ENCODE measurements around the gene KLHDC10.
"Not testable (repeated sequence)": the region's sequence is repeated elsewhere in the genome, so short reads cannot be mapped to it uniquely, and the experiment has no call there.

The KLHDC10 gene

GRCh38 chr7:130180571-130181262 is 110.4 kb downstream of the KLHDC10 start:
- Histone ChIP-seq H3K27me3 (ENCODE audit: low read length) (no peaks in the 10 kb centered on the region), H3K4me3 (ENCODE audit: insufficient read depth, low read length, poor library complexity, severe bottlenecking) (no peak overlapping the region), H3K9me3 (ENCODE audit: insufficient read depth, low read length) (no peaks in the 10 kb centered on the region), H3K79me2 (ENCODE audit: insufficient read depth, low read length) (peaks cover 9% of the 10 kb centered on the region; the same call in 1 of the 2 replicates), H3K36me3 (ENCODE audit: low read length) (peaks cover 59% of the 10 kb centered on the region), H3K9me2 (replicated peaks; ENCODE audit: insufficient read depth, low read length) (no peaks in the 10 kb centered on the region), H3K27ac (ENCODE audit: low read depth, low read length) (no peak overlapping the region), H3F3A (ENCODE audit: insufficient read depth) (0 out of 2 replicates have a peak, but pooled peaks cover 5% of the 10 kb centered on the region), H2AFZ (ENCODE audit: low read depth, low read length, severe bottlenecking) (no peak overlapping the region), H3K9ac (ENCODE audit: low read length) (no peak overlapping the region), H3K4me2 (ENCODE audit: low read depth, low read length, poor library complexity, severe bottlenecking) (no peak overlapping the region), H4K20me1 (ENCODE audit: low read depth, low read length) (no peaks in the 10 kb centered on the region; the same call in 1 of the 2 replicates)
- no peak for TF ChIP-seq EZH2phosphoT487 (conservative IDR thresholded peaks at IDR 0.05; ENCODE audit: low read length)
- TF ChIP-seq CTCF (IDR thresholded peaks at IDR 0.05; ENCODE audit: insufficient read depth, low read length, poor library complexity, severe bottlenecking) = no peak

- Histone ChIP-seq H2AFZ (ENCODE audit: low read depth, low read length, severe bottlenecking) (no peak overlapping the region), H3K27ac (ENCODE audit: low read depth, low read length) (no peak overlapping the region), H3K36me3 (ENCODE audit: low read length) (peaks cover 59% of the 10 kb centered on the region), H3K9me3 (ENCODE audit: insufficient read depth, low read length) (no peaks in the 10 kb centered on the region), H3K4me3 (ENCODE audit: insufficient read depth, low read length, poor library complexity, severe bottlenecking) (no peak overlapping the region), H3K27me3 (ENCODE audit: low read length) (no peaks in the 10 kb centered on the region), H4K20me1 (ENCODE audit: low read depth, low read length) (no peaks in the 10 kb centered on the region; the same call in 1 of the 2 replicates), H3K9me2 (replicated peaks; ENCODE audit: insufficient read depth, low read length) (no peaks in the 10 kb centered on the region), H3K9ac (ENCODE audit: low read length) (no peak overlapping the region), H3K4me2 (ENCODE audit: low read depth, low read length, poor library complexity, severe bottlenecking) (no peak overlapping the region), H3K79me2 (ENCODE audit: insufficient read depth, low read length) (peaks cover 9% of the 10 kb centered on the region; the same call in 1 of the 2 replicates), H3F3A (ENCODE audit: insufficient read depth) (0 out of 2 replicates have a peak, but pooled peaks cover 5% of the 10 kb centered on the region)
- TF ChIP-seq EZH2phosphoT487 (conservative IDR thresholded peaks at IDR 0.05; ENCODE audit: low read length) = no peak
- TF ChIP-seq CTCF (IDR thresholded peaks at IDR 0.05; ENCODE audit: insufficient read depth, low read length, poor library complexity, severe bottlenecking) = no peak
Observed at GRCh38 chr7:130181263-130181605, 110.9 kb downstream of the KLHDC10 start.

- Histone ChIP-seq H3K9ac (ENCODE audit: low read length) (no peak overlapping the region), H4K20me1 (ENCODE audit: low read depth, low read length) (no peaks in the 10 kb centered on the region; the same call in 1 of the 2 replicates), H3K79me2 (ENCODE audit: insufficient read depth, low read length) (peaks cover 11% of the 10 kb centered on the region), H3K4me3 (ENCODE audit: insufficient read depth, low read length, poor library complexity, severe bottlenecking) (no peak overlapping the region), H3K4me2 (ENCODE audit: low read depth, low read length, poor library complexity, severe bottlenecking) (no peak overlapping the region), H2AFZ (ENCODE audit: low read depth, low read length, severe bottlenecking) (no peak overlapping the region), H3K36me3 (ENCODE audit: low read length) (peaks cover 62% of the 10 kb centered on the region), H3K27ac (ENCODE audit: low read depth, low read length) (no peak overlapping the region), H3K9me3 (ENCODE audit: insufficient read depth, low read length) (no peaks in the 10 kb centered on the region), H3K9me2 (replicated peaks; ENCODE audit: insufficient read depth, low read length) (no peaks in the 10 kb centered on the region), H3F3A (ENCODE audit: insufficient read depth) (0 out of 2 replicates have a peak, but pooled peaks cover 5% of the 10 kb centered on the region), H3K27me3 (ENCODE audit: low read length) (no peaks in the 10 kb centered on the region)
- no peak for TF ChIP-seq EZH2phosphoT487 (conservative IDR thresholded peaks at IDR 0.05; ENCODE audit: low read length)
- TF ChIP-seq CTCF (IDR thresholded peaks at IDR 0.05; ENCODE audit: insufficient read depth, low read length, poor library complexity, severe bottlenecking) = no peak
Observed at GRCh38 chr7:130182990-130183389, 112.7 kb downstream of the KLHDC10 start.

- not testable (repeated sequence) for H3K9me3 ChIP-seq (ENCODE audit: insufficient read depth, low read length); H3F3A ChIP-seq (ENCODE audit: insufficient read depth); H3K4me3 ChIP-seq (ENCODE audit: insufficient read depth, low read length, poor library complexity, severe bottlenecking); H2AFZ ChIP-seq (ENCODE audit: low read depth, low read length, severe bottlenecking); H3K27ac ChIP-seq (ENCODE audit: low read depth, low read length); H4K20me1 ChIP-seq (ENCODE audit: low read depth, low read length); H3K9me2 ChIP-seq (replicated peaks; ENCODE audit: insufficient read depth, low read length); H3K4me2 ChIP-seq (ENCODE audit: low read depth, low read length, poor library complexity, severe bottlenecking); H3K9ac ChIP-seq (ENCODE audit: low read length); H3K27me3 ChIP-seq (ENCODE audit: low read length)
- Histone ChIP-seq H3K79me2 (ENCODE audit: insufficient read depth, low read length) (peaks cover 11% of the 10 kb centered on the region), H3K36me3 (ENCODE audit: low read length) (peaks cover 57% of the 10 kb centered on the region)
Observed at GRCh38 chr7:130184349-130184748, 114.0 kb downstream of the KLHDC10 start.
